Measurements from ENCODE around the gene RPS21.
"Not testable (repeated sequence)": the region's sequence is repeated elsewhere in the genome, so short reads cannot be mapped to it uniquely, and the experiment has no call there.

The RPS21 gene

GRCh38 chr20:62365814-62366369 lies 21.0 kb upstream of the RPS21 start:
- no peak for DNase-seq (ENCODE audit: low spot score)

- no peak for DNase-seq (ENCODE audit: low spot score)
Observed at GRCh38 chr20:62366370-62367135, 20.4 kb upstream of the RPS21 start.

DNA sequence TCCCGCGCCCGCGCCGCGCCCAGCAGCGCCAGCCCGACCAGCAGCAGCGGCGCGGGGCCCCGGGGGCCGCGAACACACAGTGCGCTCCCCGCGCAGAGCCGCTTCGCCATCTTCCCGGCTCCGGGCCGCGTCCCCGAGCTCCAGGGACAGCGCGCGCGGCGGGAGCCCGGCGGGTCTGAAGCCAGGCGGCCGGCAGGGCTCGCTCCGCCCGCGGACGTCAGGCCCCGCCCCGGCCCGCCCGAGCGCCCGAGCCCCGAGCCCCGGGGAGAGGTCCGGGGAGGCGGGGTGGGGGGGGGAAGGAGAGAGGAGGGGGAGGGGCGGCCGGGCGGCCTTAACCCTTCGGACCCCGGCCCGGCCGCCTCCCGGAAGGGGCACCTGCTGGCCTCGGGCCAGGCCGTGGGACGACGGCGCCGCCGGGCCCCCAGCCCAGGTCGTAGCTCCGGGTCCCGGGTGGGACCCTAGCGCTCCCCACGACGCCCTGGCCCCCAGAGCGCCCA lies 19.7 kb upstream of the RPS21 start, which contains the start of gene LAMA5:
Gene LAMA5, minus strand, starts transcription at position 177 of the 497 bp plus-strand sequence. Its CDS starts 67 bp downstream, at position 110.
- peak; percentile 68 for DNase-seq (ENCODE audit: low spot score)

DNA sequence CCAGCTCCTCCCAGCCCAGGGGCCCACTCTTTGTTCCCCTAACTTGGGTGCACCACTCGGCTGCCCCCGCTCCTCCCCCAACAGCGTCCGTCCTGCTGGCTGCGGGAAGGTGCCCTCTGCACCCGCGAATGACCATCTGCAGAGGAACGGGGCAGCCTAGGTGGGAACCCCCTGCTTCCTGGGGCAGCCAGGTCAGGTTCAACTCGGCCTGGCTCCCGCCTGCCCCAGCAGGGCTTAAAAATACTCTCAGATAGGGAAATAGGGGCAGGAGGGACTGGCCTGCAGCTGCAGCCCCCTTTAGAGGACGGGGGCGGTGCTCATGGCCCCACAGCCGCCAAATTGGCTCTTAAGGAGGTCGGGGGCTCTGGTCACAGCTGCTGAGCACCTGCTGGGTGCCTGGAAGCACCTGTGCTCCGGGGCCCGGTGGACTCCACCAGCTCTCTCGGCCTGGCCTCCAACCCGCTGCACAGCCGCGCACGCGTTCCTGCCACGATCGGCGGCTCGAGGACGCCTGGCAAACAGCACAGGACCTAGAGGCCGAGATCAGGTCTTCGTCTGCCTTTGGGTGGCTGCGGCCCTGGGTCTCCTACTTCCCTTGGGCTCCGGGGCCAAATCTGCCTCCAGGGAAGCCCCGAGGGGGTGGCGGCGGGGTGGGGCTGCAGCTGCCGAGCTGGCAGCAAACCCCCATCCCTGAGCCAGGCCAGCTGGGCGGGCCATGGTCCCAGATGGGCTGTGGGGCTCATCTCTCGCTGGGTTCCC lies 19.1 kb upstream of the RPS21 start:
- DNase-seq (ENCODE audit: low spot score), result no peak

GRCh38 chr20:62368392-62368975 lies 18.4 kb upstream of the RPS21 start:
- no peak for DNase-seq (ENCODE audit: low spot score)

- DNase-seq (ENCODE audit: low spot score), result peak; percentile 61
Observed at GRCh38 chr20:62368976-62369814, 17.7 kb upstream of the RPS21 start.

GRCh38 chr20:62369815-62370114 lies 17.1 kb upstream of the RPS21 start:
- no peak for DNase-seq (ENCODE audit: low spot score)

DNA sequence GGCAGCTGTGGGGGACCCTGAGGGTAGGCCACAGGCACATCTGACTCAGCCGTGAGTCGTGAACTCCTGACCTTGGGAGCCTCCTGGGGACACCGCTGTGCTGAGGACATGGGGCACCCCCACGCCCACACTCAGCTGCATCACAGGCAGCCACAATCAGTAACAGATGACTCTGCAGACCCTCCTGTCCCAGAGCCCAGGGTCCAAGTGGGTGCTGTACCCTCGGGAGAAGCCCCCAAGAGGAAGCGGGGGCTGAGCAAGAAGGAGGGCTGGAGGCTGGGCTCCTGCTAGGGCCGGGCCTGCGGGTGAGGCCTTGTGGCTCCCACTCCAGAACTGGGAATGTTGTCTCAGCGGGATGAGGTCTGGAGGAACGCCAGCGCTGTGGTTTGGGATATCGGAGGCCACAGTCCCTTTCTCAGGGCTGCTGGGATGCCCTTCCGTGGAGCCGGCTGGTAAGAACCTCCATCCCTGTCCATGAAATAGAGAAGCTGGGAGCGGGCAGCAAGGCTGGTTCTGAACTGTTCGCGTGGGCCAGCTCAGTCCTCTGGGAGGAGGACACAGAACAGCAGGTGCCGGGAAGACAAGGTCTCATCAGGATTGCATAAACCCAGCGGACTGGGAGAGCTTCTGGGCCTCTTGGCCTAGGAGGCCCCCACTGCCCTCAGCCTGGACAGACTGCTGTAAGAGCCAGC lies 16.6 kb upstream of the RPS21 start:
- peak; percentile 87 for DNase-seq (ENCODE audit: low spot score)

DNA sequence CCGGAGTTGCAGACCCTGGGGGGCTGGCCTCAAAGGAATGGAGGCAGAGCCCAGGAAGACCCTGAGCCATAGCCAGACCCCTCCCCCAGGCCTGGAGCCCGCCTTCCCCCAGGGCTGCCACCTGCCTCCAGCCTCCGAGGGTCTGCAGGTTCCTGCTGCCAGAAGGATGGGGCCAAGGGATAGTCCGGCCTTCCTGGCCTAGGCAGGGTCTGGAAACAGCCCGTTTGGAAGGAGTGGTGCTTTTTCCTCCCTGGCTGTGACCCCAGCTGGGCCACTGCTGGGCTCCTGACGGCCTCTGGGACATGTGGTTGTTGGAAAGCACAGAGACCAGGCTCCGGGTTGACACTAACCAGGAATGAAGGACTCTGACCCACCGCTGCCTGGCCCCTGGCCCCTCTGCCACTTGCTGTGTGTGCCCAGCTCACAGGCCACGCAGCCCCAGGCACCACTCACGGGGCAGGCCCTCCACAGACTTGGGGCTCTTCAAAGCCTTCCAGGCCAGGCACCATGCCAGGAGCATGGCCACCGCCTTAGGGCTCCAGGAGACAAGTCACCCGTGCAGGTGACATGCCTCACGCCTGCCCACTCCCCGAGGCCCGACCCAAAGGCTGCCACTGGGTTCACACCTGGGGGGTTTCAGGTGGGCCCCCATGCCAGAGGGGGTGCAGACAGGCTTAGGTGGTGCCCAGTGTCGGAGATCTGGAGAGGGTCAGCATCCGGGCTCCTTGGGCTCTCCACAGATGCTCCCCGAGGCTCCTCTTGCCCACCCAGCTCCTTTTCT lies 15.9 kb upstream of the RPS21 start:
- no peak for DNase-seq (ENCODE audit: low spot score)

- no peak for DNase-seq (ENCODE audit: low spot score)
Observed at GRCh38 chr20:62371588-62372041, 15.3 kb upstream of the RPS21 start.

DNA sequence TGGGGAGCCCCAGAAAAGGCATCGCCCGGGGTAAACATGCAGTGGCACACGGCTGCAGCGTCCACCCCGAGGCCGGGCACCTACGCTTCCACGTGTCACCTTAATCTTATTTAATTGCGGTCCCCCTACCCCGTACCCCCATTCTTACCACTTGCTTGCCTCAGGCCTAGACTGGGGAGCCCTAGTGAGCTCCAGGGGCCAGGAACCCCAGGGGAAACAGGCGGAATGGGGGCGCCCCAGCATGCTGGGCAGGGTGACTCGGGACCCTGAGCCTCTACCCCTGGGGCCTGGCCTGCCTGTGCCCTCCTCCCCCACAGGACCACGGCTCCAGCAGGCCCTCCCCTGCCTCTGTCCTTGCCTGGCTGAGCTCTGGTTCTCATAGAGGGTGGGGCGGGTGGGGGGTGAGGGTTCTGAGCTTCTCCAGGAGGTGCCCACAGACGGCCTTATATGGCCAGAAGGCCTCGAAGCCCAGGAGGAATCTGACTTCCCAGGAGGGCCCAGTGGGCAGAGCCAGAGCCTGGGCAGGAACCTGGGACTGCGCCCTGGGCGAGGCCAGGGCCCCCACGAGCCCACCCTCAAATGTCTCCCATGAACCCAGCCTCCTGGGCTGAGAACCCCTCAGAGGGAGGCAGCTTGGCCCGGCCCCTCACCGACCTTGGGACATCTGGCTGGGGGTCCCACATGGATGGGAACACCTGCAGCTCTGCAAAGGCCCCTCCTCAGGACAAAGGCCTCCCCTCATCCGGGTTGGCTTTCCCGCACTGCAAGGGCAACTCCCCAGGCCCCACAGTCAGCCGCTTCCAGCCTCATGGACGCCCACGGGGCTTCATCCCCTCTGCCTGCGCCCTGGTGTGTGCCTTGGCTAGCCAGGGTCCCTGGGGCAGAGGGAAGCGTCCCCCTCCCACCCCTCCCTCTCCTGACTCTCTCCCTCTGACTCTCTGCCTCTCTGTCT lies 14.6 kb upstream of the RPS21 start:
- DNase-seq (ENCODE audit: low spot score), result no peak

- DNase-seq (ENCODE audit: low spot score), result not testable (repeated sequence)
Observed at GRCh38 chr20:62373631-62374179, 13.2 kb upstream of the RPS21 start.

DNA sequence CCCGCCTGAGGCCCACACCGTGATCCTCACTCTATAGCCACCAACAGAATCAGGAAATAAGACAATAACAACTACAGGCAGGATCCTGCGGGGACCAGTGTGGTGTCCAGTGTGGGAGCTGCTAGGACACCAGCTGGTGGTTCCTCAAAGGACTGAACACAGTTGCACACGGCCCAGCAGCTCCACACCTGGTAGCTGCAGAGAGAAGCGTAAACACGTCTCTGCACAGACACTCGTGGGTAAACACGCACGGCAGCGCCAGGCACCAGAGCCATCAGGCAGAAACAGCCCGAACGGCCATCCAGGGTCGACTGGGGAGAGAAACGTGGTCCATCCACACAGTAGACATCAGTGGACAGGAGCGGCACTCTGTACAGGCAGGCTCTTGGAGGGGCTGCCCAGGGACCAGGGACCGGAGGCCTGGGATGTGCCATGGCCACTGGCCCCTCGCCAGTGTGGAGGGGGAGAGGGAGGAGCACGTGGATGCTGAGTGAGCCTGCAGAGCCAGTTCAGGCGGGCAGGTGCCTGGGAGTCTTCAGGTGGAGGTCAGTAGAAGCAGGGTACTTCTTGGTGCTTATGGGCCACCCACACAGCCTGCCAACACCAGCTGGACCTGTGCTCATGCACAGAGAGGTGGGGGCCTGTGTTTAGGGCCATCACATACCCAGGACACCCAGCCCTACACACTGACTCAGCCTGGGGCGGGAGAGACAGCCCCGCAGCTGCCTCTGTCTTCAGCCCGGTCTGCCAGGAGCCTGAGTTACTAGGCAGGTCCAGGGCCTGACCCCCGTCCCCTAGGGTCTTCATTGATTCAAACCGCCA lies 12.4 kb upstream of the RPS21 start:
- DNase-seq (ENCODE audit: low spot score), result no peak

DNA sequence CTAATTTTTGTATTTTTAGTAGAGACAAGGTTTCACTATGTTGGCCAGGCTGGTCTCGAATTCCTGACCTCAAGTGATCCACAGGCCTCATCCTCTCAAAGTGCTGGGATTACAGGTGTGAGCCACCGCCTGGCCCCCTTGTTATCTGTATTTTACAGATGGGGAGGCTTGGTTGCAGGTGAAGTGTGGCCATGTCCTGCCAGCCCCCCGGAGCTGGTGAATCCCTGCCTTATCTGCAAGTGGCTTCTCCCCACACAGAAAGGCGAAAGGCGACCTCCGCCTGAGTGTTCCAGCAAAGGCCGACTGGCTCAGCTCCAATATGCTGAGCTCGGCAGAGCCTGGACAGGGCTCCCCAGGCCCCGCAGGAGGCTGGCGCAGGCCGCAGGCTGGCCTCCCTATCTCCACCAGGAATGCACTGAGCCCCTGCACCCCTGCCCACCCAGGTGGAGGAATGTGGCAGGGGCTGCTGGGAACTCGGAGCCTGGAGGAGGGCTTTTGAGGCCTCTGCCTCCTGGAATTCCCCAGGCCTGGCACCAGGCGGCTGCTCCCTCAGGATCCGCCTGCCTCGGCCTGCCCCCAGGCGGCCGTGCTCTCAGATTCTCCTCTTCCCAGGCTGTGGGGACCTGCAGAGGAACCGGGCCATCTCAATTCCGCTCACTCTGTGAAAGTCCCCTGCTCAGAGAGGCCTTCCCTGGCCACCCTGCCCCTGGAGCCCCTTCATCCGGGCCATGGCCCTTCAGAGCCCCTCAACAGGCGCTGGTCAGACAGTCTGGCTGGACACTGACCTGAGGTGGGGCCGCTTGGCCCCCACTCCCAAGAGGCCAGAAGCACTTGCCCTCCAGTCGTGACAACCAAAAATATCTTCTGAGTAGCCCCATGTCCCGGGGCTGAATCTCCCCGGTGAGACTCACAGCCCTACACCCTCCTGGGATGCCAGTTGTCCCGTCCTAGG lies 10.5 kb upstream of the RPS21 start:
- peak; percentile 57 for DNase-seq (ENCODE audit: low spot score)

DNA sequence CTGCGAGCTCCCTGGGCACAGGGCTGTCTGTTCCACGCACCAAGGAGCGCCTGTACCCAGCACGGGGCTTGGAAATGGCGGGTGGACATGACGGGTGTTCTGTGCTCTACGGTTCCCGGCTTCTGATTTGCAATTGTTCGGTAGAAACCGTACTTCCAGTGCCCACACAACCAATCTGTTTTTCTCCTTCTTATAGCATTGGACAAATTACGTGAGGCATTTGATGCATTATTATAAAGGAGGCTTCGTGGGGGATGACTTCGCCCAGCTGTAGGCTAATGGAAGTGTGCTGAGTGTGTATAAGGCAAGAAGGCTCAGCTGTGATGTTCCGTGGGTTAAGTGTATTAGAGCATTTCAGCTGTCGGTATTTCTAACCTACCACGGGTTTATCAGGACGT lies 9.8 kb upstream of the RPS21 start:
- no peak for DNase-seq (ENCODE audit: low spot score)

GRCh38 chr20:62377615-62378178 lies 9.2 kb upstream of the RPS21 start:
- no peak for DNase-seq (ENCODE audit: low spot score)

Measured in AG08395 (cell line).